Activated CD8-positive, alpha-beta memory T cell treated with anti-CD3 and anti-CD28 coated beads for 1 hour (primary cell): ENCODE data around the gene AKT1.

ENCODE experiments used
- DNase-seq, 2 donors: peaks; one replicate each; pipeline ENCODE4 v3.0.0-alpha.2; 2020; ENCODE audit warnings: low read depth in 1 of 2; ENCODE audit errors: extremely low read depth in 1 of 2

AKT1 gene

GRCh38 chr14:104773505-104774452, 21.8 kb downstream of the AKT1 start:
- DNase-seq: no peak

- DNase-seq: no peak
These were observed 22.6 kb downstream of the AKT1 start for GRCh38 chr14:104772707-104773504.

GRCh38 chr14:104771918-104772706, 23.4 kb downstream of the AKT1 start:
- DNase-seq: no peak

GRCh38 chr14:104771374-104771773, 24.2 kb downstream of the AKT1 start:
- no peak for DNase-seq

- no peak for DNase-seq
These were observed 24.7 kb downstream of the AKT1 start for GRCh38 chr14:104770851-104771272.

- DNase-seq: no peak
These were observed 25.4 kb downstream of the AKT1 start for GRCh38 chr14:104770072-104770579.

- DNase-seq: no peak
These were observed 26.1 kb downstream of the AKT1 start for GRCh38 chr14:104769324-104770071.

- DNase-seq: peak; percentile 77 to 89
These were observed 26.9 kb downstream of the AKT1 start for GRCh38 chr14:104768437-104769323.

- DNase-seq: no peak
These were observed 28.0 kb downstream of the AKT1 start for GRCh38 chr14:104767634-104767918.

GRCh38 chr14:104766863-104767633, 28.5 kb downstream of the AKT1 start:
- DNase-seq: no peak

DNA sequence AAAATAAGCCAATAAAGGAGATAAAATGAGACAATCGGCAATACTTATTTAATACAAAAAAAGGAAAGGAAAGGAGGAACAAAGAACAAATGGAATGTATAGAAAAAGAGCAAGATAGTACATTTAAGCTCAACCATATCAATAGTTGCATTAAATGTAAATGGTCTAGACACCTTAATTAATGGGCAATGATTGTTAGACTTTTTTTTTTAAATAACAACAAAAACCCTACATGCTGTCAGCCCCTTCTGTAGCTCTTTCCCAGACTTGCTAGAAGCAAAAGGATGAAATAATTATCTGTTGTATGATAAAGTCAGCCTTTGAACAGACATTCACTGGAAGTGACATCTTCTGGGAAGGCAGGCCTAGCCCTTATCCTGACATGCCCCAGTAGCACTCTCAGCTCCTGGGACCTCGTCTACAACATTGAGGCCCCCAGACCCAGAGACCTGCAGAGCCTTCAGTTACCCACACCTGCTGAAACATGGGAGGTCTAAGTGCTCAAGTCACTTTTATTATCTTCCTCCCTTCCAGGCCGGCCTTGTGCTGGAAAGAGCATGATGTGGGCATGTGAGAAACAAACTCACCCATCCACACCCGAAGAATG, 29.2 kb downstream of the AKT1 start:
- DNase-seq: no peak

GRCh38 chr14:104765517-104765916, 30.0 kb downstream of the AKT1 start:
- DNase-seq: no peak

- no peak for DNase-seq
These were observed 36.3 kb downstream of the AKT1 start for GRCh38 chr14:104758981-104759969.

DNA sequence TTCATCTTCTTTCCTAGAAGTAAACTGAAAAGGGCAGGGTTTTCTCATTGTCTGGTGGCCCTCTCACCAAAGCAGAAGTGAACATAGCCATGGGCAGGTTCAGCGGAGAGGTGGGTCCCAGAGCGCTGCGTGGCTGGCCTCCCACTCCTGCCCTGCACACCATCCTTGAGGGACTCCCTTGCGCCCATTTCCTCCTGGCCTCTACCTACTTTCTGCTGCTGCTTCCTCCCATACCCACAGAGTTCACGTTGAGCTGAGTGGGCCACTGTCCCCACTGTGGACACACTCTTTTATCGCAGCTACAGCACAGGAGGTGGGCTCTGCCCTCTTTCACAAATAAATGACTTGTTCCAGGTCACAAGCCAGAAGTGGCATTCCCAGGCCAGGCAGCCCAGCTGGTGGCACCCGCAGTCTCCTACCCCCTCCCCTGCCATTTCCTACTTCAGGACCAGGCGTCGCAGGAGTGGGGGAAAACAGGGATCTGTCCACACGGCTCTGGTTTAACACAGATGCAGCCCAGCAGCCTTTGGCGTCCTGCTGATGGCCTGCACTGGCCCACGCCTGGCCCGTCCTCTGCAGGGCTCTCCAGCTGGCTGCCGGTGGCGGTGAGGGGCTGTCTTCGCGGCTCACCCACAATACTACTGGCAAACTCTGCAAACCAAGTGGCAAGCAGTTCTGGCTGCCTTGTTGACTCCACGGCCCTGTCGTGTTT, 37.7 kb downstream of the AKT1 start:
- no peak for DNase-seq

DNA sequence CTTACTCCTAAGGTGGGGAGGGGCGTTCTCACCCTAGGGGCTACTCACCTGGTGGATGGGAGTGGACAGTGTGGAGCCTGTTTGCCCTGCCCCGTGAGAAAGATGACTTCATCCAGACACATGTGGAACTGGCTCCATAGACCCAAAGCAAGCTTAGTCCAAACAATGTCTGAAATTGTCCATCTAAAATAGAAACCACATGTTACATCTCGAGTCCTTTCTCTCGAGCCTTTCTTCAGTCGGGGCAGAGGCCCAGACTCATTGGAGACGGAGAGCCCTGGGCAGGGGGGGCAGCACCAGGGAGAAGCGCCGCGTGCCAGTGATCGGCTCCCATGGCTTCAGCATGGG, 38.3 kb downstream of the AKT1 start:
- DNase-seq: no peak

DNA sequence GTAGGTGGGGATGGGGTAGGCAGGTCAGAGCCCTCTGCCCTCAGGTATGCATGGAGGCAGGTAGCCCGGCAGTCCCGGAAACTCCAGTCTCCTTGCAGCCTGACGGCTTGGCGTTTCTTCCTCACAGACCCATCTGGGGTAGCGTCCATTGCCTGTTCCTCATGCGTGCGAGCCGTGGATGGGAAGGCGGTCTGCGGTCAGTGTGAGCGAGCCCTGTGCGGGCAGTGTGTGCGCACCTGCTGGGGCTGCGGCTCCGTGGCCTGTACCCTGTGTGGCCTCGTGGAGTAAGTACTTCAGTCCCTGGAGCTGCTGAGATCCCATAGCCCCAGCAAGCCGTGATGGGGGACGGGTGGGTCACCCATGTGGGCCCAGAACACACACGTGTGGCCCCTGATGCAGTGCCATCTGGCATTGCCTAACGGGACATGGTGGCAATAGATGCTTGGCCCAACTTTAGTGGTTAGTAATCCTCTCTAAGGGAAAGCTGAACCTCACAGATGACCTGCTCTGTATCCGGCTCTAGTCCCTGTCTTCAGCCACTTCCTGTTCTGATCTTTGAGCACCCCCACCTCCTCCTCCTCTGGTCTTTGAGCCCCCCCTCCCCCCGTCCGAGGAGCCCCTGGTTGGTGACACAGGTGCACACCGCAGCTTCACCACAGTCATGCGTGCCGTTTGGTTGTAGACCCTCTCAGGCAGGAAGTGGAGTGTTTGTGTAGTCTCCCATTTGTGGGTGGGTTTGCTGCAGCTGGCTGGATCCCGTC, 38.9 kb downstream of the AKT1 start:
- DNase-seq: no peak
